SK-N-SH treated with all-trans-retinoic acid at 6 μM for 48 hours (cell line): ENCODE measurements around the gene CADM1.

Experiments used
- ATAC-seq: fragments of 200-7000 bp; cut with Tn5 transposase; 3 replicates; pipeline ENCODE4 v1.9.1; 2020; ENCODE audit warnings: mild to moderate bottlenecking, moderate library complexity
- ARNTL ChIP-seq: fragments of 450-650 bp; formaldehyde crosslinking; IDR thresholded peaks from 2 replicates; pipeline ENCODE4 v1.5.0; 2020; ENCODE audit warnings: low read depth, mild to moderate bottlenecking, moderate library complexity, borderline replicate concordance
- BACH2 ChIP-seq: fragments of 250-450 bp; sonication (Bioruptor Pico); IDR thresholded peaks from 2 replicates; pipeline ENCODE4 v1.9.0; 2021; ENCODE audit warnings: mild to moderate bottlenecking, borderline replicate concordance
- CREB5 ChIP-seq: fragments of 250-450 bp; sonication (Bioruptor Pico); IDR thresholded peaks from 2 replicates; pipeline ENCODE4 v1.5.1; 2020; ENCODE audit warnings: low read depth, mild to moderate bottlenecking, moderate library complexity
- CSDC2 ChIP-seq: fragments of 250-450 bp; sonication (Bioruptor Pico); IDR thresholded peaks from 2 replicates; pipeline ENCODE4 v1.5.0; 2020; ENCODE audit warnings: mild to moderate bottlenecking, moderate library complexity
- CSRNP3 ChIP-seq: fragments of 250-450 bp; sonication (Bioruptor Pico); IDR thresholded peaks from 2 replicates; pipeline ENCODE4 v1.5.1; 2021; ENCODE audit warnings: mild to moderate bottlenecking, moderate library complexity
- ESRRG ChIP-seq: fragments of 250-450 bp; sonication (Bioruptor Pico); IDR thresholded peaks from 2 replicates; pipeline ENCODE4 v1.6.1; 2021; ENCODE audit warnings: mild to moderate bottlenecking
- ISL1 ChIP-seq: fragments of 250-450 bp; sonication (Bioruptor Pico); IDR thresholded peaks from 2 replicates; pipeline ENCODE4 v2.1.2; 2022; ENCODE audit warnings: mild to moderate bottlenecking, moderate library complexity
- OSR1 ChIP-seq: fragments of 250-450 bp; sonication (Bioruptor Pico); IDR thresholded peaks from 2 replicates; pipeline ENCODE4 v1.8.0; 2022; ENCODE audit warnings: moderate library complexity, mild to moderate bottlenecking, inconsistent platforms
- PATZ1 ChIP-seq: fragments of 250-450 bp; sonication (Bioruptor Pico); IDR thresholded peaks from 2 replicates; pipeline ENCODE4 v1.8.0; 2020; ENCODE audit warnings: mild to moderate bottlenecking, moderate library complexity, borderline replicate concordance
- POU6F1 ChIP-seq: fragments of 250-450 bp; sonication (Bioruptor Pico); IDR thresholded peaks from 2 replicates; pipeline ENCODE4 v1.8.0; 2021; ENCODE audit warnings: low read depth, mild to moderate bottlenecking, moderate library complexity, borderline replicate concordance
- PPARA ChIP-seq: fragments of 250-450 bp; sonication (Bioruptor Pico); IDR thresholded peaks from 2 replicates; pipeline ENCODE4 v1.5.0; 2020; ENCODE audit warnings: mild to moderate bottlenecking, borderline replicate concordance
- RARB ChIP-seq: fragments of 250-450 bp; sonication (Bioruptor Pico); IDR thresholded peaks from 2 replicates; pipeline ENCODE4 v1.8.0; 2021; ENCODE audit warnings: mild to moderate bottlenecking, moderate library complexity
- SNAI2 ChIP-seq: fragments of 250-450 bp; sonication (Bioruptor Pico); IDR thresholded peaks from 2 replicates; pipeline ENCODE4 v1.5.0; 2020; ENCODE audit warnings: mild to moderate bottlenecking, moderate library complexity
- TCF4 ChIP-seq: fragments of 250-450 bp; sonication (Bioruptor Pico); IDR thresholded peaks from 2 replicates; pipeline ENCODE4 v1.8.0; 2021; ENCODE audit warnings: mild to moderate bottlenecking, moderate library complexity, borderline replicate concordance
- TOX ChIP-seq: fragments of 250-450 bp; sonication (Bioruptor Pico); IDR thresholded peaks from 2 replicates; pipeline ENCODE4 v1.8.0; 2021; ENCODE audit warnings: mild to moderate bottlenecking, moderate library complexity, borderline replicate concordance
- TSHZ2 ChIP-seq: fragments of 250-450 bp; sonication (Bioruptor Pico); IDR thresholded peaks from 2 replicates; pipeline ENCODE4 v1.5.0; 2020; ENCODE audit warnings: mild to moderate bottlenecking, moderate library complexity
- ZC3H10 ChIP-seq: fragments of 250-450 bp; sonication (Bioruptor Pico); IDR thresholded peaks from 2 replicates; pipeline ENCODE4 v1.5.1; 2021; ENCODE audit warnings: mild to moderate bottlenecking, moderate library complexity
- ZFP30 ChIP-seq: fragments of 450-650 bp; formaldehyde crosslinking; IDR thresholded peaks from 2 replicates; pipeline ENCODE4 v1.5.0; 2022; ENCODE audit warnings: mild to moderate bottlenecking, moderate library complexity
- ZNF565 ChIP-seq: fragments of 450-650 bp; formaldehyde crosslinking; conservative IDR thresholded peaks from 2 replicates; pipeline ENCODE4 v1.5.0; 2020; ENCODE audit warnings: low read depth, mild to moderate bottlenecking, moderate library complexity
- ZNF70 ChIP-seq: fragments of 450-650 bp; formaldehyde crosslinking; IDR thresholded peaks from 2 replicates; pipeline ENCODE4 v1.5.0; 2020; ENCODE audit warnings: mild to moderate bottlenecking, moderate library complexity
- ZNF8 ChIP-seq: fragments of 450-650 bp; formaldehyde crosslinking; IDR thresholded peaks from 2 replicates; pipeline ENCODE4 v1.5.0; 2020; ENCODE audit warnings: mild to moderate bottlenecking, moderate library complexity

Gene CADM1

GRCh38 chr11:115383431-115383830 lies 120.8 kb downstream of the CADM1 start:
- ATAC-seq: no peak
- no peak for TF ChIP-seq CSRNP3 (CRISPR knock-in tag)
- no peak for TF ChIP-seq ZNF70 (CRISPR knock-in tag)
- no peak for TF ChIP-seq CREB5 (CRISPR knock-in tag)
- TF ChIP-seq PPARA (CRISPR knock-in tag): no peak
- no peak for TF ChIP-seq RARB (CRISPR knock-in tag)
- no peak for TF ChIP-seq ZNF8 (CRISPR knock-in tag)
- no peak for TF ChIP-seq TOX
- TF ChIP-seq ZC3H10: no peak
- TF ChIP-seq POU6F1 (CRISPR knock-in tag): no peak
- TF ChIP-seq CSDC2 (CRISPR knock-in tag): no peak
- TF ChIP-seq TSHZ2 (CRISPR knock-in tag): no peak
- no peak for TF ChIP-seq SNAI2 (CRISPR knock-in tag)
- no peak for TF ChIP-seq BACH2 (CRISPR knock-in tag)

- no peak for TF ChIP-seq ZNF565
- TF ChIP-seq ESRRG (CRISPR knock-in tag): no peak
- no peak for TF ChIP-seq ZNF8 (CRISPR knock-in tag)
- TF ChIP-seq CSDC2 (CRISPR knock-in tag): no peak
- TF ChIP-seq TSHZ2 (CRISPR knock-in tag): no peak
- no peak for TF ChIP-seq RARB (CRISPR knock-in tag)
- no peak for TF ChIP-seq POU6F1 (CRISPR knock-in tag)
- TF ChIP-seq PATZ1 (CRISPR knock-in tag): no peak
- TF ChIP-seq ISL1 (CRISPR knock-in tag): no peak
- TF ChIP-seq CSRNP3 (CRISPR knock-in tag): no peak
- TF ChIP-seq ZNF70 (CRISPR knock-in tag): no peak
- TF ChIP-seq ZFP30 (CRISPR knock-in tag): no peak
- no peak for TF ChIP-seq ZC3H10
- no peak for TF ChIP-seq TCF4
- TF ChIP-seq ARNTL (CRISPR knock-in tag): no peak
- no peak for TF ChIP-seq SNAI2 (CRISPR knock-in tag)
- no peak for TF ChIP-seq PPARA (CRISPR knock-in tag)
- no peak for TF ChIP-seq OSR1
- no peak for TF ChIP-seq BACH2 (CRISPR knock-in tag)
- TF ChIP-seq CREB5 (CRISPR knock-in tag): no peak
- no peak for ATAC-seq
Measured at GRCh38 chr11:115379528-115379927, 124.7 kb downstream of the CADM1 start.
